Measurements from ENCODE around the gene BRAF.

DNA sequence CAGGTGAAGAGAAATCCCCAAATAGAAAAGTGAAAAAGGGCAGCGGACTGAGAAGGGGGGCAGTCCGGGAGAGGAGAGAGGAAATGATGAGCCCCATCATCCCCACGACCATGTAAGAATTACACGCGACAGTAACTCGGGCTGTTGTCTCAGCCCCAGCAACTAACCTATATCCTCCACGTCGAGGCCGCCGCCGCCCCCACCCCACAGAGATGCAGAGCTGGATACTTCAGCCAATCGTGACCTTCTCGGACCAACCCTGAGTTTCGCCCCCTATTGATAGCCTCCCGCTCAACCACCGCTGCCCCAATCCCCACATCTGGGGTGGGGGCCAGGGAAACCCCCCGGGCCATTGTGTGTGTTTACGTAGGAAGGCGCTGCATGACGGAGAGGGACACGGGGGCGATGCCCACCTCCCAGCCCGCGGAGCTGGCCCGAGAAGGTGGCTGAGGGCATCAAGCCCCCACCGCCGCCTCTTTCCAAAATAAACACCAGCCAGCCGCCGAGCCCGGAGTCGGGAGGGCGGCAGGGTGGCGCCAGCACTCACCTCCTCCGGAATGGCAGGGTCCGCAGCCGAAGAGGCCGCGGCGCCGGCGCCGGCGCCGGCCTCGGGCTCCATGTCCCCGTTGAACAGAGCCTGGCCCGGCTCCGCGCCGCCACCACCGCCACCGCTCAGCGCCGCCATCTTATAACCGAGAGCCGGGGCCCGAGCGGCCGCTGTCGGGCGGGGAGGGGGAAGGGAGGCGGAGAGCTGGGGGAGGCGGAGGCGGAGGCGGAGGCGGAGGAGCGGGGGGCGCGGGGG lies 509 bp downstream of the BRAF start:
- no peak for TF ChIP-seq NFIC (IDR thresholded peaks at IDR 0.05)
- TF ChIP-seq, protein P1, sequence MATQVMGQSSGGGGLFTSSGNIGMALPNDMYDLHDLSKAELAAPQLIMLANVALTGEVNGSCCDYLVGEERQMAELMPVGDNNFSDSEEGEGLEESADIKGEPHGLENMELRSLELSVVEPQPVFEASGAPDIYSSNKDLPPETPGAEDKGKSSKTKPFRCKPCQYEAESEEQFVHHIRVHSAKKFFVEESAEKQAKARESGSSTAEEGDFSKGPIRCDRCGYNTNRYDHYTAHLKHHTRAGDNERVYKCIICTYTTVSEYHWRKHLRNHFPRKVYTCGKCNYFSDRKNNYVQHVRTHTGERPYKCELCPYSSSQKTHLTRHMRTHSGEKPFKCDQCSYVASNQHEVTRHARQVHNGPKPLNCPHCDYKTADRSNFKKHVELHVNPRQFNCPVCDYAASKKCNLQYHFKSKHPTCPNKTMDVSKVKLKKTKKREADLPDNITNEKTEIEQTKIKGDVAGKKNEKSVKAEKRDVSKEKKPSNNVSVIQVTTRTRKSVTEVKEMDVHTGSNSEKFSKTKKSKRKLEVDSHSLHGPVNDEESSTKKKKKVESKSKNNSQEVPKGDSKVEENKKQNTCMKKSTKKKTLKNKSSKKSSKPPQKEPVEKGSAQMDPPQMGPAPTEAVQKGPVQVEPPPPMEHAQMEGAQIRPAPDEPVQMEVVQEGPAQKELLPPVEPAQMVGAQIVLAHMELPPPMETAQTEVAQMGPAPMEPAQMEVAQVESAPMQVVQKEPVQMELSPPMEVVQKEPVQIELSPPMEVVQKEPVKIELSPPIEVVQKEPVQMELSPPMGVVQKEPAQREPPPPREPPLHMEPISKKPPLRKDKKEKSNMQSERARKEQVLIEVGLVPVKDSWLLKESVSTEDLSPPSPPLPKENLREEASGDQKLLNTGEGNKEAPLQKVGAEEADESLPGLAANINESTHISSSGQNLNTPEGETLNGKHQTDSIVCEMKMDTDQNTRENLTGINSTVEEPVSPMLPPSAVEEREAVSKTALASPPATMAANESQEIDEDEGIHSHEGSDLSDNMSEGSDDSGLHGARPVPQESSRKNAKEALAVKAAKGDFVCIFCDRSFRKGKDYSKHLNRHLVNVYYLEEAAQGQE (IDR thresholded peaks at IDR 0.05; ENCODE audit: low read depth) = no peak

All from Ishikawa (cell line).